Measurements from ENCODE around the gene ZBTB26. TPM values are rescaled to one million over a fixed set of nuclear protein-coding genes. Genes with fewer than 3 reads are reported as not detected.

ZBTB26 gene
- total and polyA plus RNA-seq, 8 donors: 1.5 to 5.3 (median 3.1) TPM

DNA sequence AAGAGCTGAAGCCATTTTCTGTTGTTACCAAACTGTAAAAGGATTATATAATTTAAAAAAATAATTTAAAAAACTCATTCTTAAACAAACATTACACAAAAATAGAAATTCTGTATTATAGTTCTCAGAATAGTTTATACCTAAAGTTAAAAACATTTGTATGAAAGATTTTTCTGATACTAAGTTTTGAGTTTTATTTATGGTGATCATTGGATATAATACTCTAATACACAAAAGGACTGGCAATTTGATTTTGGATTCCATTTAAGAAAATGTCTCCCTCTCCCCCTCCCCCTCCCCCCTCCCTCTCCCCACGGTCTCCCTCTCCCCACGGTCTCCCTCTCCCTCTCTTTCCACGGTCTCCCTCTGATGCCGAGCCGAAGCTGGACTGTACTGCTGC lies 65.2 kb downstream of the ZBTB26 start:
- intact Hi-C loops (cut with DNase I): no loop called here
- FAIRE-seq: no peak
- TF ChIP-seq, protein P1, sequence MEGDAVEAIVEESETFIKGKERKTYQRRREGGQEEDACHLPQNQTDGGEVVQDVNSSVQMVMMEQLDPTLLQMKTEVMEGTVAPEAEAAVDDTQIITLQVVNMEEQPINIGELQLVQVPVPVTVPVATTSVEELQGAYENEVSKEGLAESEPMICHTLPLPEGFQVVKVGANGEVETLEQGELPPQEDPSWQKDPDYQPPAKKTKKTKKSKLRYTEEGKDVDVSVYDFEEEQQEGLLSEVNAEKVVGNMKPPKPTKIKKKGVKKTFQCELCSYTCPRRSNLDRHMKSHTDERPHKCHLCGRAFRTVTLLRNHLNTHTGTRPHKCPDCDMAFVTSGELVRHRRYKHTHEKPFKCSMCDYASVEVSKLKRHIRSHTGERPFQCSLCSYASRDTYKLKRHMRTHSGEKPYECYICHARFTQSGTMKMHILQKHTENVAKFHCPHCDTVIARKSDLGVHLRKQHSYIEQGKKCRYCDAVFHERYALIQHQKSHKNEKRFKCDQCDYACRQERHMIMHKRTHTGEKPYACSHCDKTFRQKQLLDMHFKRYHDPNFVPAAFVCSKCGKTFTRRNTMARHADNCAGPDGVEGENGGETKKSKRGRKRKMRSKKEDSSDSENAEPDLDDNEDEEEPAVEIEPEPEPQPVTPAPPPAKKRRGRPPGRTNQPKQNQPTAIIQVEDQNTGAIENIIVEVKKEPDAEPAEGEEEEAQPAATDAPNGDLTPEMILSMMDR (IDR thresholded peaks at IDR 0.05): no peak

More for the DNA sequence above, 65.2 kb downstream of the ZBTB26 start:
- peaks cover 0 to 9% (median 4%) of the 10 kb centered on the region in 3 donors for H3K36me3 ChIP-seq
- WGBS, 2 donors: no CpG with 5 or more reads among the region's 5 CpGs
- H3K27ac ChIP-seq: no peak overlapping the region
- H3K4me1 ChIP-seq: no peaks in the 10 kb centered on the region
- H3K4me3 ChIP-seq: no peak overlapping the region
- DNase-seq (no peak), ATAC-seq (no peak)
- H3K27me3 ChIP-seq: no peaks in the 10 kb centered on the region
- H3K9me3 ChIP-seq: no peaks in the 10 kb centered on the region

Other genes starting within 250 kb of the ZBTB26 start
- not detected for gene OR1L4, start 207.5 kb downstream of the ZBTB26 start, total RNA-seq
- not detected for gene OR1L4, start 207.5 kb downstream of the ZBTB26 start, polyA plus RNA-seq
- gene OR1L6, start 189.2 kb downstream of the ZBTB26 start, total RNA-seq: not detected
- gene OR1L6, start 189.2 kb downstream of the ZBTB26 start, polyA plus RNA-seq: not detected
- gene OR5C1, start 142.6 kb downstream of the ZBTB26 start, total RNA-seq: not detected
- not detected for gene OR5C1, start 142.6 kb downstream of the ZBTB26 start, polyA plus RNA-seq
- not detected for gene OR1K1, start 131.4 kb downstream of the ZBTB26 start, total RNA-seq
- gene OR1K1, start 131.4 kb downstream of the ZBTB26 start, polyA plus RNA-seq: not detected
- 10 to 100 TPM in 1 of 6 donors, 1 to 10 TPM in 5; 3.0 to 10.9 (median 6.0) TPM for gene PDCL, start 102.9 kb downstream of the ZBTB26 start, total RNA-seq
- gene PDCL, start 102.9 kb downstream of the ZBTB26 start, polyA plus RNA-seq: 1 to 10 TPM; 3.6 to 6.6 TPM
- 10 to 100 TPM; 10.9 to 18.7 (median 12.9) TPM for gene RC3H2, start 26.2 kb downstream of the ZBTB26 start, total RNA-seq
- 1 to 10 TPM; 4.1 to 5.4 TPM for gene RC3H2, start 26.2 kb downstream of the ZBTB26 start, polyA plus RNA-seq
- 1 to 10 TPM; 2.2 to 5.3 (median 3.2) TPM for gene ZBTB6, start 18.2 kb downstream of the ZBTB26 start, total RNA-seq
- gene ZBTB6, start 18.2 kb downstream of the ZBTB26 start, polyA plus RNA-seq: 1 to 10 TPM in 1 of 2 donors, under 1 TPM in 1; 0.87 to 3.4 TPM
- gene RABGAP1, start 9.5 kb upstream of the ZBTB26 start, total RNA-seq: 10 to 100 TPM; 19.4 to 35.2 (median 20.6) TPM
- gene RABGAP1, start 9.5 kb upstream of the ZBTB26 start, polyA plus RNA-seq: 10 to 100 TPM in 1 of 2 donors, 1 to 10 TPM in 1; 7.6 to 11.7 TPM
- gene GPR21, start 102.2 kb upstream of the ZBTB26 start, total RNA-seq: under 1 TPM in 4 of 6 donors, not detected in 2; 0.16 to 0.97 (median 0.65) TPM
- gene GPR21, start 102.2 kb upstream of the ZBTB26 start, polyA plus RNA-seq: under 1 TPM in 1 of 2 donors, not detected in 1; 0.23 TPM